ENCODE results near the gene STX1B.

The STX1B gene

DNA sequence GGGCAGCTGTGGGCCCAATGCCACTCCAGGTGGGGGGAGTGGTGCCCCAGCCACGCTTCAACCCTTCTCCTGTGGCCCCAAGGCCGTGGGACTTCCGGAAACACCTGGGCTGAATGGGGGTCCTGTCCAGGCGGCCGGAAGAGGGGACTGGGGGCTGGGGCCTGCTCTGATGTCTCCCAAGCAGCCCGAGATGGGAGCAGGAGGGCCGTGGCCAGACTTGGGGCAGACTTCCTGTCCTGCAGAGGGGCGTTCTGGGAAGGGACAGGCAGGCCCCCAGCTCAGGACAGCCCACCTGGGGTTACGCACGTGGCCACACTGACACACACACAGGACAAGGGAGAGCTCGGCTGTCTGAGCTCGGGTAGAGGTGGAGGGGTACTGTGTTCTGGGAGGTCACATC, 20.3 kb downstream of the STX1B start:
- TF ChIP-seq EZH2 (IDR thresholded peaks at IDR 0.05; ENCODE audit: borderline replicate concordance, low read length): no peak
- TF ChIP-seq CTCF (IDR thresholded peaks at IDR 0.05; ENCODE audit: low read length): no peak
- Histone ChIP-seq H3K79me2 (ENCODE audit: insufficient read depth, low read length) (no peaks in the 10 kb centered on the region), H3K36me3 (ENCODE audit: insufficient read depth, low read length) (no peaks in the 10 kb centered on the region), H3K4me3 (ENCODE audit: low read depth, low read length, poor library complexity, severe bottlenecking) (no peak overlapping the region), H3K9ac (ENCODE audit: low read length) (peak overlapping the region; percentile 42; the same call in 1 of the 2 replicates), H3K4me2 (ENCODE audit: low read length) (peak overlapping the region; percentile 44; the same call in 1 of the 2 replicates), H4K20me1 (ENCODE audit: insufficient read depth, low read length) (no peaks in the 10 kb centered on the region), H3K27me3 (ENCODE audit: insufficient read depth, low read length) (no peaks in the 10 kb centered on the region), H2AFZ (ENCODE audit: low read length) (no peak overlapping the region), H3K27ac (ENCODE audit: low read depth, low read length, poor library complexity, severe bottlenecking) (peak overlapping the region; percentile 21), H3K9me3 (ENCODE audit: low read length) (no peaks in the 10 kb centered on the region), H3K4me1 (ENCODE audit: insufficient read depth, low read length, severe bottlenecking) (peaks cover 38% of the 10 kb centered on the region), H3K9me2 (ENCODE audit: low read depth, low read length) (no peaks in the 10 kb centered on the region), H3F3A (ENCODE audit: insufficient read depth, low read length) (no peaks in the 10 kb centered on the region)

GRCh38 chr16:30989469-30990047, 20.9 kb downstream of the STX1B start:
- Histone ChIP-seq H4K20me1 (ENCODE audit: insufficient read depth, low read length) (no peaks in the 10 kb centered on the region), H3K36me3 (ENCODE audit: insufficient read depth, low read length) (peaks cover under 1% of the 10 kb centered on the region; the same call in 1 of the 2 replicates), H3F3A (ENCODE audit: insufficient read depth, low read length) (no peaks in the 10 kb centered on the region)

DNA sequence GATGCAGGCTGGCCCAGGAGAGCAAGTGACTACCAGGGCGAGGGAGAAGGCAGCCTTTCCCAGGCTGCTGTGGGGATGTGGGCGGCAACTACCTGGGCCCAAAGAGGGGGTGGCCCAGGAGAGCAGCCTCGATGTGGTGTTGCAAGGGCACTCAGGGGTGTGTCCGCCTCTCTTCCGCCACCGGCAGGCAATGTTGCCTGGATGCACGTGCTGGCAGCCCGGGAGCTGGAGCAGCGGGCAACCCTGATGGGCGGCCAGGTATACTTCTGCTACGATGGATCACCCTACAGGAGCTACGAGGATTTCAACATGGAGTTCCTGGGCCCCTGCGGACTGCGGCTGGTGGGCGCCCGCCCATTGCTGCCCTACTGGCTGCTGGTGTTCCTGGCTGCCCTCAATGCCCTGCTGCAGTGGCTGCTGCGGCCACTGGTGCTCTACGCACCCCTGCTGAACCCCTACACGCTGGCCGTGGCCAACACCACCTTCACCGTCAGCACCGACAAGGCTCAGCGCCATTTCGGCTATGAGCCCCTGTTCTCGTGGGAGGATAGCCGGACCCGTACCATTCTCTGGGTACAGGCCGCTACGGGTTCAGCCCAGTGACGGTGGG, 22.8 kb downstream of the STX1B start:
- no peak overlapping the region for H3K27ac ChIP-seq (ENCODE audit: low read depth, low read length, poor library complexity, severe bottlenecking)
- no peaks in the 10 kb centered on the region for H3K9me2 ChIP-seq (ENCODE audit: low read depth, low read length)
- no peak overlapping the region for H3K9ac ChIP-seq (ENCODE audit: low read length)
- H3K79me2 ChIP-seq (ENCODE audit: insufficient read depth, low read length): no peaks in the 10 kb centered on the region
- no peaks in the 10 kb centered on the region for H4K20me1 ChIP-seq (ENCODE audit: insufficient read depth, low read length)
- H3K9me3 ChIP-seq (ENCODE audit: low read length): no peaks in the 10 kb centered on the region
- no peak overlapping the region for H2AFZ ChIP-seq (ENCODE audit: low read length)
- TF ChIP-seq CTCF (IDR thresholded peaks at IDR 0.05; ENCODE audit: low read length): no peak
- no peak for TF ChIP-seq EZH2 (IDR thresholded peaks at IDR 0.05; ENCODE audit: borderline replicate concordance, low read length)
- H3K4me1 ChIP-seq (ENCODE audit: insufficient read depth, low read length, severe bottlenecking): peaks cover 33% of the 10 kb centered on the region
- H3K27me3 ChIP-seq (ENCODE audit: insufficient read depth, low read length): no peaks in the 10 kb centered on the region
- no peak overlapping the region for H3K4me3 ChIP-seq (ENCODE audit: low read depth, low read length, poor library complexity, severe bottlenecking)
- H3K36me3 ChIP-seq (ENCODE audit: insufficient read depth, low read length): peaks cover 18% of the 10 kb centered on the region; the same call in 1 of the 2 replicates
- no peak overlapping the region for H3K4me2 ChIP-seq (ENCODE audit: low read length)
- H3F3A ChIP-seq (ENCODE audit: insufficient read depth, low read length): no peaks in the 10 kb centered on the region

More at GRCh38 chr16:30989469-30990047, 20.9 kb downstream of the STX1B start:
- H3K9me3 ChIP-seq (ENCODE audit: low read length): no peaks in the 10 kb centered on the region
- peak overlapping the region; percentile 44; the same call in 1 of the 2 replicates for H3K4me2 ChIP-seq (ENCODE audit: low read length)
- TF ChIP-seq CTCF (IDR thresholded peaks at IDR 0.05; ENCODE audit: low read length): no peak
- TF ChIP-seq EZH2 (IDR thresholded peaks at IDR 0.05; ENCODE audit: borderline replicate concordance, low read length): no peak
- peaks cover 40% of the 10 kb centered on the region for H3K4me1 ChIP-seq (ENCODE audit: insufficient read depth, low read length, severe bottlenecking)
- H3K27ac ChIP-seq (ENCODE audit: low read depth, low read length, poor library complexity, severe bottlenecking): peak overlapping the region; percentile 21
- H3K9ac ChIP-seq (ENCODE audit: low read length): peak overlapping the region; percentile 42; the same call in 1 of the 2 replicates
- H3K9me2 ChIP-seq (ENCODE audit: low read depth, low read length): no peaks in the 10 kb centered on the region
- no peak overlapping the region for H2AFZ ChIP-seq (ENCODE audit: low read length)
- peak overlapping the region; percentile 14 for H3K4me3 ChIP-seq (ENCODE audit: low read depth, low read length, poor library complexity, severe bottlenecking)
- H3K79me2 ChIP-seq (ENCODE audit: insufficient read depth, low read length): no peaks in the 10 kb centered on the region
- no peaks in the 10 kb centered on the region for H3K27me3 ChIP-seq (ENCODE audit: insufficient read depth, low read length)
